ENCODE measurements around the gene SOX8.
"Not testable (repeated sequence)": the region's sequence is repeated elsewhere in the genome, so short reads cannot be mapped to it uniquely, and the experiment has no call there.

Gene SOX8

GRCh38 chr16:1022466-1022865 is 40.9 kb downstream of the SOX8 start:
- no peaks in the 10 kb centered on the region for H3K27me3 ChIP-seq (ENCODE audit: control insufficient read depth, insufficient read depth, low read length)

GRCh38 chr16:1024138-1024537 is 42.6 kb downstream of the SOX8 start:
- H3K27me3 ChIP-seq (ENCODE audit: control insufficient read depth, insufficient read depth, low read length) = no peaks in the 10 kb centered on the region
- H3K9me3 ChIP-seq (ENCODE audit: control insufficient read depth, insufficient read depth, low read length) = no peaks in the 10 kb centered on the region
- no peaks in the 10 kb centered on the region; the same call in 1 of the 2 replicates for H3K4me1 ChIP-seq (ENCODE audit: control insufficient read depth, insufficient read depth, low read length)
- no peak overlapping the region for H3K4me3 ChIP-seq (ENCODE audit: low read length)
- no peaks in the 10 kb centered on the region for H3K36me3 ChIP-seq (ENCODE audit: control insufficient read depth, insufficient read depth, low read length)
- DNase-seq (ENCODE audit: low read depth, low spot score) = no peak
- WGBS (ENCODE audit: insufficient coverage, insufficient read length) = no CpG with 5 or more reads among the region's 20 CpGs
- H3K27ac ChIP-seq (ENCODE audit: low read length) = no peak overlapping the region

More at GRCh38 chr16:1022466-1022865, 40.9 kb downstream of the SOX8 start:
- Histone ChIP-seq H3K9me3 (ENCODE audit: control insufficient read depth, insufficient read depth, low read length) (no peaks in the 10 kb centered on the region), H3K27ac (ENCODE audit: low read length) (no peak overlapping the region), H3K4me3 (ENCODE audit: low read length) (no peak overlapping the region), H3K36me3 (ENCODE audit: control insufficient read depth, insufficient read depth, low read length) (no peaks in the 10 kb centered on the region), H3K4me1 (ENCODE audit: control insufficient read depth, insufficient read depth, low read length) (no peaks in the 10 kb centered on the region; the same call in 1 of the 2 replicates)
- no peak for DNase-seq (ENCODE audit: low read depth, low spot score)
- no CpG with 5 or more reads among the region's 24 CpGs for WGBS (ENCODE audit: insufficient coverage, insufficient read length)

GRCh38 chr16:1025183-1025809 is 43.7 kb downstream of the SOX8 start:
- H3K9me3 ChIP-seq (ENCODE audit: control insufficient read depth, insufficient read depth, low read length); H3K4me3 ChIP-seq (ENCODE audit: low read length); H3K36me3 ChIP-seq (ENCODE audit: control insufficient read depth, insufficient read depth, low read length); DNase-seq (ENCODE audit: low read depth, low spot score); H3K27ac ChIP-seq (ENCODE audit: low read length); H3K27me3 ChIP-seq (ENCODE audit: control insufficient read depth, insufficient read depth, low read length); H3K4me1 ChIP-seq (ENCODE audit: control insufficient read depth, insufficient read depth, low read length): not testable (repeated sequence)
- no CpG with 5 or more reads among the region's 24 CpGs for WGBS (ENCODE audit: insufficient coverage, insufficient read length)

GRCh38 chr16:1026057-1026783 is 44.6 kb downstream of the SOX8 start:
- Histone ChIP-seq H3K9me3 (ENCODE audit: control insufficient read depth, insufficient read depth, low read length) (no peaks in the 10 kb centered on the region), H3K27me3 (ENCODE audit: control insufficient read depth, insufficient read depth, low read length) (no peaks in the 10 kb centered on the region), H3K36me3 (ENCODE audit: control insufficient read depth, insufficient read depth, low read length) (no peaks in the 10 kb centered on the region), H3K27ac (ENCODE audit: low read length) (no peak overlapping the region), H3K4me1 (ENCODE audit: control insufficient read depth, insufficient read depth, low read length) (no peaks in the 10 kb centered on the region; the same call in 1 of the 2 replicates), H3K4me3 (ENCODE audit: low read length) (no peak overlapping the region)
- WGBS (ENCODE audit: insufficient coverage, insufficient read length) = no CpG with 5 or more reads among the region's 35 CpGs
- DNase-seq (ENCODE audit: low read depth, low spot score) = no peak

- no peak overlapping the region for H3K4me3 ChIP-seq (ENCODE audit: low read length)
- no peaks in the 10 kb centered on the region; the same call in 1 of the 2 replicates for H3K4me1 ChIP-seq (ENCODE audit: control insufficient read depth, insufficient read depth, low read length)
- H3K27ac ChIP-seq (ENCODE audit: low read length) = no peak overlapping the region
- no CpG with 5 or more reads among the region's 27 CpGs for whole genome bisulfite sequencing (ENCODE audit: insufficient coverage, insufficient read length)
- no peaks in the 10 kb centered on the region for H3K27me3 ChIP-seq (ENCODE audit: control insufficient read depth, insufficient read depth, low read length)
- no peak for DNase-seq (ENCODE audit: low read depth, low spot score)
- no peaks in the 10 kb centered on the region for H3K36me3 ChIP-seq (ENCODE audit: control insufficient read depth, insufficient read depth, low read length)
- no peaks in the 10 kb centered on the region for H3K9me3 ChIP-seq (ENCODE audit: control insufficient read depth, insufficient read depth, low read length)
Observed at GRCh38 chr16:1026784-1027500, 45.4 kb downstream of the SOX8 start.

GRCh38 chr16:1027501-1027815 is 45.9 kb downstream of the SOX8 start:
- no CpG with 5 or more reads among the region's 22 CpGs for WGBS (ENCODE audit: insufficient coverage, insufficient read length)

GRCh38 chr16:1028056-1028455 is 46.5 kb downstream of the SOX8 start:
- no peak overlapping the region for H3K27ac ChIP-seq (ENCODE audit: low read length)
- H3K4me3 ChIP-seq (ENCODE audit: low read length) = no peak overlapping the region
- H3K36me3 ChIP-seq (ENCODE audit: control insufficient read depth, insufficient read depth, low read length) = no peaks in the 10 kb centered on the region
- no peak for DNase-seq (ENCODE audit: low read depth, low spot score)
- WGBS (ENCODE audit: insufficient coverage, insufficient read length) = no CpG with 5 or more reads among the region's 15 CpGs
- H3K9me3 ChIP-seq (ENCODE audit: control insufficient read depth, insufficient read depth, low read length) = no peaks in the 10 kb centered on the region
- H3K4me1 ChIP-seq (ENCODE audit: control insufficient read depth, insufficient read depth, low read length) = no peaks in the 10 kb centered on the region; the same call in 1 of the 2 replicates
- no peaks in the 10 kb centered on the region for H3K27me3 ChIP-seq (ENCODE audit: control insufficient read depth, insufficient read depth, low read length)

More at GRCh38 chr16:1027501-1027815, 45.9 kb downstream of the SOX8 start:
- Histone ChIP-seq H3K4me3 (ENCODE audit: low read length) (no peak overlapping the region), H3K36me3 (ENCODE audit: control insufficient read depth, insufficient read depth, low read length) (no peaks in the 10 kb centered on the region), H3K27ac (ENCODE audit: low read length) (no peak overlapping the region), H3K4me1 (ENCODE audit: control insufficient read depth, insufficient read depth, low read length) (no peaks in the 10 kb centered on the region; the same call in 1 of the 2 replicates), H3K9me3 (ENCODE audit: control insufficient read depth, insufficient read depth, low read length) (no peaks in the 10 kb centered on the region), H3K27me3 (ENCODE audit: control insufficient read depth, insufficient read depth, low read length) (no peaks in the 10 kb centered on the region)
- DNase-seq (ENCODE audit: low read depth, low spot score) = no peak

GRCh38 chr16:1028524-1029258 is 47.1 kb downstream of the SOX8 start:
- Histone ChIP-seq H3K27ac (ENCODE audit: low read length) (no peak overlapping the region), H3K36me3 (ENCODE audit: control insufficient read depth, insufficient read depth, low read length) (no peaks in the 10 kb centered on the region), H3K9me3 (ENCODE audit: control insufficient read depth, insufficient read depth, low read length) (no peaks in the 10 kb centered on the region), H3K27me3 (ENCODE audit: control insufficient read depth, insufficient read depth, low read length) (no peaks in the 10 kb centered on the region), H3K4me3 (ENCODE audit: low read length) (no peak overlapping the region), H3K4me1 (ENCODE audit: control insufficient read depth, insufficient read depth, low read length) (no peaks in the 10 kb centered on the region; the same call in 1 of the 2 replicates)
- WGBS (ENCODE audit: insufficient coverage, insufficient read length) = no CpG with 5 or more reads among the region's 39 CpGs
- no peak for DNase-seq (ENCODE audit: low read depth, low spot score)

- Histone ChIP-seq H3K27ac (ENCODE audit: low read length) (no peak overlapping the region), H3K9me3 (ENCODE audit: control insufficient read depth, insufficient read depth, low read length) (no peaks in the 10 kb centered on the region), H3K27me3 (ENCODE audit: control insufficient read depth, insufficient read depth, low read length) (no peaks in the 10 kb centered on the region), H3K4me3 (ENCODE audit: low read length) (no peak overlapping the region), H3K4me1 (ENCODE audit: control insufficient read depth, insufficient read depth, low read length) (no peaks in the 10 kb centered on the region; the same call in 1 of the 2 replicates), H3K36me3 (ENCODE audit: control insufficient read depth, insufficient read depth, low read length) (no peaks in the 10 kb centered on the region)
- no peak for DNase-seq (ENCODE audit: low read depth, low spot score)
- no CpG with 5 or more reads among the region's 14 CpGs for WGBS (ENCODE audit: insufficient coverage, insufficient read length)
Observed at GRCh38 chr16:1029259-1029545, 47.6 kb downstream of the SOX8 start.

- Histone ChIP-seq H3K27me3 (ENCODE audit: control insufficient read depth, insufficient read depth, low read length) (no peaks in the 10 kb centered on the region), H3K27ac (ENCODE audit: low read length) (no peak overlapping the region), H3K9me3 (ENCODE audit: control insufficient read depth, insufficient read depth, low read length) (no peaks in the 10 kb centered on the region), H3K36me3 (ENCODE audit: control insufficient read depth, insufficient read depth, low read length) (no peaks in the 10 kb centered on the region), H3K4me1 (ENCODE audit: control insufficient read depth, insufficient read depth, low read length) (no peaks in the 10 kb centered on the region; the same call in 1 of the 2 replicates), H3K4me3 (ENCODE audit: low read length) (no peak overlapping the region)
- DNase-seq (ENCODE audit: low read depth, low spot score) = no peak
- no CpG with 5 or more reads among the region's 26 CpGs for WGBS (ENCODE audit: insufficient coverage, insufficient read length)
Observed at GRCh38 chr16:1030473-1030901, 48.9 kb downstream of the SOX8 start.
